ENCODE results near the gene BBC3.

BBC3 gene

GRCh38 chr19:47172666-47173455 is 58.1 kb downstream of the BBC3 start:
- no peak overlapping the region for H3K4me3 ChIP-seq
- no peak for DNase-seq (ENCODE audit: low spot score)
- H3K27ac ChIP-seq: no peak overlapping the region
- TF ChIP-seq CTCF (IDR thresholded peaks at IDR 0.05): no peak
